Measurements from ENCODE around the gene PIAS4.

Gene PIAS4

GRCh38 chr19:4043401-4043800 is 35.9 kb downstream of the PIAS4 start:
- no peak for DNase-seq

- DNase-seq: no peak
Observed at GRCh38 chr19:4043966-4044715, 36.6 kb downstream of the PIAS4 start.

GRCh38 chr19:4044990-4045465 is 37.5 kb downstream of the PIAS4 start:
- DNase-seq: no peak

- no peak for DNase-seq
Observed at GRCh38 chr19:4045597-4046361, 38.2 kb downstream of the PIAS4 start.

- DNase-seq: no peak
Observed at GRCh38 chr19:4046362-4046691, 38.8 kb downstream of the PIAS4 start.

GRCh38 chr19:4046946-4047683 is 39.6 kb downstream of the PIAS4 start:
- DNase-seq: no peak

- DNase-seq: no peak
Observed at GRCh38 chr19:4049432-4049831, 41.9 kb downstream of the PIAS4 start.

- DNase-seq: peak; percentile 86 to 93 (median 92)
Observed at GRCh38 chr19:4051175-4052101, 43.9 kb downstream of the PIAS4 start.

GRCh38 chr19:4052114-4052992 is 44.8 kb downstream of the PIAS4 start:
- peak in 2 of 4 experiments; percentile 63 to 76 for DNase-seq

GRCh38 chr19:4052993-4053422 is 45.5 kb downstream of the PIAS4 start:
- peak; percentile 83 to 93 (median 90) for DNase-seq

- DNase-seq: no peak
Observed at GRCh38 chr19:4053423-4054324, 46.1 kb downstream of the PIAS4 start.

- DNase-seq: no peak
Observed at GRCh38 chr19:4054441-4055208, 47.1 kb downstream of the PIAS4 start.

GRCh38 chr19:4055209-4055552 is 47.6 kb downstream of the PIAS4 start:
- DNase-seq: no peak

- DNase-seq: peak; percentile 85 to 93 (median 92)
Observed at GRCh38 chr19:4057931-4058692, 50.6 kb downstream of the PIAS4 start.

GRCh38 chr19:4058693-4059452 is 51.3 kb downstream of the PIAS4 start:
- DNase-seq: peak in 2 of 4 experiments; percentile 29 to 38

- no peak for DNase-seq
Observed at GRCh38 chr19:4059453-4059871, 51.9 kb downstream of the PIAS4 start.

- peak in 3 of 4 experiments; percentile 51 to 72 (median 68) for DNase-seq
Observed at GRCh38 chr19:4059891-4060620, 52.5 kb downstream of the PIAS4 start.
